ENCODE data around the gene HMGXB3. TPM values are rescaled to one million over a fixed set of nuclear protein-coding genes. Genes with fewer than 3 reads are reported as not detected.

Gene HMGXB3
- total RNA-seq, 4 donors from 2014 or later, result 23.6 to 44.6 (median 29.4) TPM

GRCh38 chr5:150023136-150023535 is 22.6 kb downstream of the HMGXB3 start:
- no peak for TF ChIP-seq CTCF (IDR thresholded peaks at IDR 0.05; ENCODE audit: low read depth)

GRCh38 chr5:150024346-150024984 is 23.9 kb downstream of the HMGXB3 start:
- no peak for TF ChIP-seq CTCF (IDR thresholded peaks at IDR 0.05; ENCODE audit: low read depth)

- no peak for TF ChIP-seq CTCF (IDR thresholded peaks at IDR 0.05; ENCODE audit: low read depth)
These were observed 26.2 kb downstream of the HMGXB3 start for GRCh38 chr5:150026682-150027172.

GRCh38 chr5:150033334-150033733 is 32.8 kb downstream of the HMGXB3 start:
- no peak for TF ChIP-seq CTCF (IDR thresholded peaks at IDR 0.05; ENCODE audit: low read depth)

- no peak for TF ChIP-seq CTCF (IDR thresholded peaks at IDR 0.05; ENCODE audit: low read depth)
These were observed 34.1 kb downstream of the HMGXB3 start for GRCh38 chr5:150034662-150035061.

GRCh38 chr5:150035139-150035895 is 34.8 kb downstream of the HMGXB3 start:
- no peak for TF ChIP-seq CTCF (IDR thresholded peaks at IDR 0.05; ENCODE audit: low read depth)

- TF ChIP-seq CTCF (IDR thresholded peaks at IDR 0.05; ENCODE audit: low read depth), result no peak
These were observed 36.0 kb downstream of the HMGXB3 start for GRCh38 chr5:150036513-150036912.

Measured in subcutaneous adipose tissue (tissue), 4 donors.